ENCODE data around the gene KIAA1671.
"Not testable (repeated sequence)": the region's sequence is repeated elsewhere in the genome, so short reads cannot be mapped to it uniquely, and the experiment has no call there.

The KIAA1671 gene

GRCh38 chr22:24951942-24952836 lies at the start of gene KIAA1671:
Gene KIAA1671, plus strand, starts transcription at chr22:24952716. Its CDS starts 75,284 bp downstream, at chr22:25028000.
- Mint-ChIP-seq H3K9me3 (no peaks in the 10 kb centered on the region), H3K4me3 (peak within 1 kb of the TSS; percentile 98), H3K27me3 (ENCODE audit: low read depth, poor library complexity) (no peaks in the 10 kb centered on the region), H3K36me3 (ENCODE audit: low read depth) (no peaks in the 10 kb centered on the region), H3K27ac (peak within 1 kb of the TSS; percentile 99), H3K4me1 (peaks cover 70% of the 10 kb centered on the region)
- TF ChIP-seq CTCF (IDR thresholded peaks at IDR 0.05): peak; percentile 93
- DNase-seq: peak; percentile 99

GRCh38 chr22:24905909-24906308 lies 46.6 kb upstream of the KIAA1671 start:
- H3K27ac Mint-ChIP-seq: no peak overlapping the region

GRCh38 chr22:24907101-24907500 lies 45.4 kb upstream of the KIAA1671 start:
- not testable (repeated sequence) for H3K27ac Mint-ChIP-seq, DNase-seq, H3K4me1 Mint-ChIP-seq, H3K4me3 Mint-ChIP-seq
- peaks cover 12% of the 10 kb centered on the region for H3K27me3 Mint-ChIP-seq (ENCODE audit: low read depth, poor library complexity)
- H3K36me3 Mint-ChIP-seq (ENCODE audit: low read depth): peaks cover 20% of the 10 kb centered on the region
- peaks cover 43% of the 10 kb centered on the region for H3K9me3 Mint-ChIP-seq

More at GRCh38 chr22:24905909-24906308, 46.6 kb upstream of the KIAA1671 start:
- Mint-ChIP-seq H3K9me3 (peaks cover 43% of the 10 kb centered on the region), H3K4me3 (no peak overlapping the region), H3K36me3 (ENCODE audit: low read depth) (peaks cover 20% of the 10 kb centered on the region), H3K4me1 (no peaks in the 10 kb centered on the region), H3K27me3 (ENCODE audit: low read depth, poor library complexity) (peaks cover 12% of the 10 kb centered on the region)
- DNase-seq: no peak
- no peak for TF ChIP-seq CTCF (IDR thresholded peaks at IDR 0.05)

- TF ChIP-seq CTCF (IDR thresholded peaks at IDR 0.05): no peak
Measured at GRCh38 chr22:24920029-24920428, 32.5 kb upstream of the KIAA1671 start.

GRCh38 chr22:24925586-24926427 lies 26.7 kb upstream of the KIAA1671 start:
- no peaks in the 10 kb centered on the region for H3K4me1 Mint-ChIP-seq

More at GRCh38 chr22:24920029-24920428, 32.5 kb upstream of the KIAA1671 start:
- Mint-ChIP-seq H3K36me3 (ENCODE audit: low read depth) (no peaks in the 10 kb centered on the region), H3K27ac (no peak overlapping the region), H3K9me3 (no peaks in the 10 kb centered on the region), H3K4me1 (no peaks in the 10 kb centered on the region), H3K27me3 (ENCODE audit: low read depth, poor library complexity) (peaks cover 4% of the 10 kb centered on the region), H3K4me3 (no peak overlapping the region)
- DNase-seq: no peak

More at GRCh38 chr22:24925586-24926427, 26.7 kb upstream of the KIAA1671 start:
- Mint-ChIP-seq H3K27me3 (ENCODE audit: low read depth, poor library complexity) (peaks cover 22% of the 10 kb centered on the region), H3K9me3 (peaks cover 7% of the 10 kb centered on the region), H3K27ac (no peak overlapping the region), H3K36me3 (ENCODE audit: low read depth) (no peaks in the 10 kb centered on the region), H3K4me3 (no peak overlapping the region)
- no peak for DNase-seq
- TF ChIP-seq CTCF (IDR thresholded peaks at IDR 0.05): no peak

All from nephron progenitor cell (in vitro differentiated cells).